ENCODE results near the gene CYP26C1.

CYP26C1 gene

GRCh38 chr10:93061594-93062513, 1.3 kb downstream of the CYP26C1 start:
- Histone ChIP-seq H3K9ac (ENCODE audit: low read length) (no peak overlapping the region), H3K4me3 (ENCODE audit: low read depth, low read length, poor library complexity, severe bottlenecking) (peak overlapping the region; percentile 54), H3K4me2 (ENCODE audit: low read length) (peak overlapping the region; percentile 61), H3K9me2 (ENCODE audit: low read depth, low read length) (no peaks in the 10 kb centered on the region), H4K20me1 (ENCODE audit: insufficient read depth, low read length) (no peaks in the 10 kb centered on the region), H2AFZ (ENCODE audit: low read length) (no peak overlapping the region), H3K27me3 (ENCODE audit: insufficient read depth, low read length) (no peaks in the 10 kb centered on the region), H3K9me3 (ENCODE audit: low read length) (no peaks in the 10 kb centered on the region), H3F3A (ENCODE audit: insufficient read depth, low read length) (no peaks in the 10 kb centered on the region), H3K4me1 (ENCODE audit: insufficient read depth, low read length, severe bottlenecking) (peaks cover 7% of the 10 kb centered on the region), H3K27ac (ENCODE audit: low read depth, low read length, poor library complexity, severe bottlenecking) (no peak overlapping the region), H3K79me2 (ENCODE audit: insufficient read depth, low read length) (no peaks in the 10 kb centered on the region), H3K36me3 (ENCODE audit: insufficient read depth, low read length) (no peaks in the 10 kb centered on the region)
- TF ChIP-seq EZH2 (IDR thresholded peaks at IDR 0.05; ENCODE audit: borderline replicate concordance, low read length), result no peak
- TF ChIP-seq CTCF (IDR thresholded peaks at IDR 0.05; ENCODE audit: low read length), result no peak

GRCh38 chr10:93062514-93063143, 2.0 kb downstream of the CYP26C1 start:
- peaks cover 7% of the 10 kb centered on the region for H3K4me1 ChIP-seq (ENCODE audit: insufficient read depth, low read length, severe bottlenecking)
- H3K9ac ChIP-seq (ENCODE audit: low read length), result no peak overlapping the region
- no peaks in the 10 kb centered on the region for H3K79me2 ChIP-seq (ENCODE audit: insufficient read depth, low read length)
- H3K27ac ChIP-seq (ENCODE audit: low read depth, low read length, poor library complexity, severe bottlenecking), result no peak overlapping the region
- no peaks in the 10 kb centered on the region for H4K20me1 ChIP-seq (ENCODE audit: insufficient read depth, low read length)
- peak overlapping the region; percentile 61 for H3K4me2 ChIP-seq (ENCODE audit: low read length)
- no peaks in the 10 kb centered on the region for H3K27me3 ChIP-seq (ENCODE audit: insufficient read depth, low read length)
- no peak for TF ChIP-seq EZH2 (IDR thresholded peaks at IDR 0.05; ENCODE audit: borderline replicate concordance, low read length)
- TF ChIP-seq CTCF (IDR thresholded peaks at IDR 0.05; ENCODE audit: low read length), result peak; percentile 36
- H3K9me3 ChIP-seq (ENCODE audit: low read length), result no peaks in the 10 kb centered on the region
- H3K4me3 ChIP-seq (ENCODE audit: low read depth, low read length, poor library complexity, severe bottlenecking), result peak overlapping the region; percentile 54
- no peaks in the 10 kb centered on the region for H3K9me2 ChIP-seq (ENCODE audit: low read depth, low read length)
- no peak overlapping the region for H2AFZ ChIP-seq (ENCODE audit: low read length)
- no peaks in the 10 kb centered on the region for H3F3A ChIP-seq (ENCODE audit: insufficient read depth, low read length)
- H3K36me3 ChIP-seq (ENCODE audit: insufficient read depth, low read length), result no peaks in the 10 kb centered on the region

GRCh38 chr10:93063144-93063976, 2.8 kb downstream of the CYP26C1 start:
- peaks cover 7% of the 10 kb centered on the region for H3K4me1 ChIP-seq (ENCODE audit: insufficient read depth, low read length, severe bottlenecking)

More at GRCh38 chr10:93063144-93063976, 2.8 kb downstream of the CYP26C1 start:
- H3K9me3 ChIP-seq (ENCODE audit: low read length), result no peaks in the 10 kb centered on the region
- no peaks in the 10 kb centered on the region for H3K9me2 ChIP-seq (ENCODE audit: low read depth, low read length)
- no peak overlapping the region for H2AFZ ChIP-seq (ENCODE audit: low read length)
- no peaks in the 10 kb centered on the region for H3K27me3 ChIP-seq (ENCODE audit: insufficient read depth, low read length)
- H4K20me1 ChIP-seq (ENCODE audit: insufficient read depth, low read length), result no peaks in the 10 kb centered on the region
- no peaks in the 10 kb centered on the region for H3K36me3 ChIP-seq (ENCODE audit: insufficient read depth, low read length)
- H3K9ac ChIP-seq (ENCODE audit: low read length), result no peak overlapping the region
- H3K4me2 ChIP-seq (ENCODE audit: low read length), result no peak overlapping the region
- no peak overlapping the region for H3K4me3 ChIP-seq (ENCODE audit: low read depth, low read length, poor library complexity, severe bottlenecking)
- no peak overlapping the region for H3K27ac ChIP-seq (ENCODE audit: low read depth, low read length, poor library complexity, severe bottlenecking)
- no peaks in the 10 kb centered on the region for H3F3A ChIP-seq (ENCODE audit: insufficient read depth, low read length)
- H3K79me2 ChIP-seq (ENCODE audit: insufficient read depth, low read length), result no peaks in the 10 kb centered on the region
- TF ChIP-seq CTCF (IDR thresholded peaks at IDR 0.05; ENCODE audit: low read length) (no peak), EZH2 (IDR thresholded peaks at IDR 0.05; ENCODE audit: borderline replicate concordance, low read length) (no peak)
